ENCODE data around the gene ANTXR1. TPM values are rescaled to one million over a fixed set of nuclear protein-coding genes. Genes with fewer than 3 reads are reported as not detected.

Gene ANTXR1
- total RNA-seq, 3 donors from 2014 or later (not counting 1 experiment from before 2014, with no cell fraction given), result not detected

DNA sequence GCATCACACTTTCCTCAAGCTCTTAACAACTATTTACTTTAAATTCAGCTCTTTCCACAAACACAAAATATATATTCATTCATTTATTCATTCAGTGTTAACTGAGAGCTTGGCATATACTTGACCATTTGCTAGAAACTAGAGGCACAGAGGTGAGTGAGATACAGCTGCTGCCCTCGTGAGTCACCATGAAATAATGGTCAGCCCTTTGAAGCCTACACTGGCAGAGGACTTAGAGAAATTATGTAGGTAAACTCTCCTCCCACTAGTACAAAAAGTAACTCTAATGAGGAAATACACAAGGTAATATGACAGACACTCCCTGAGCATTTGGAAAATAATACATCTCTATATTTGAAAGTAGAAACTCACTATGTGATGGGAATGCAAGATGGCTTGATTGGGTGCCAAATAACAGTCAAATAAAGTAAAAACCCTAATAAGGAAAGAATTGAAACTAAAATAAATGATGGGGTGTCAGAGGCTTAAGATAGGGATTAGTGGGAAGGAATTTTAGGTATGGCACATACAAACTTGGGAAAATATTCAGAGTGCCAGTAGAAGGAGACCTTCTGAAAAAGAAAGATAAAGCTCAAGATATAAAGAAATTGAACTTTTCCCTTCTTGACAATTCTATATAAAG lies 61.1 kb downstream of the ANTXR1 start:
- Histone ChIP-seq H3K27ac (ENCODE audit: low read length) (no peak overlapping the region), H3K27me3 (ENCODE audit: control insufficient read depth, insufficient read depth, low read length) (no peaks in the 10 kb centered on the region), H3K36me3 (ENCODE audit: control insufficient read depth, insufficient read depth, low read length) (no peaks in the 10 kb centered on the region), H3K9me3 (ENCODE audit: control insufficient read depth, insufficient read depth, low read length) (no peaks in the 10 kb centered on the region), H3K4me1 (ENCODE audit: control insufficient read depth, insufficient read depth, low read length) (no peaks in the 10 kb centered on the region), H3K4me3 (ENCODE audit: low read length) (no peak overlapping the region)
- intact Hi-C loops (cut with micrococcal nuclease), result no loop called here
- TF ChIP-seq, protein P1, sequence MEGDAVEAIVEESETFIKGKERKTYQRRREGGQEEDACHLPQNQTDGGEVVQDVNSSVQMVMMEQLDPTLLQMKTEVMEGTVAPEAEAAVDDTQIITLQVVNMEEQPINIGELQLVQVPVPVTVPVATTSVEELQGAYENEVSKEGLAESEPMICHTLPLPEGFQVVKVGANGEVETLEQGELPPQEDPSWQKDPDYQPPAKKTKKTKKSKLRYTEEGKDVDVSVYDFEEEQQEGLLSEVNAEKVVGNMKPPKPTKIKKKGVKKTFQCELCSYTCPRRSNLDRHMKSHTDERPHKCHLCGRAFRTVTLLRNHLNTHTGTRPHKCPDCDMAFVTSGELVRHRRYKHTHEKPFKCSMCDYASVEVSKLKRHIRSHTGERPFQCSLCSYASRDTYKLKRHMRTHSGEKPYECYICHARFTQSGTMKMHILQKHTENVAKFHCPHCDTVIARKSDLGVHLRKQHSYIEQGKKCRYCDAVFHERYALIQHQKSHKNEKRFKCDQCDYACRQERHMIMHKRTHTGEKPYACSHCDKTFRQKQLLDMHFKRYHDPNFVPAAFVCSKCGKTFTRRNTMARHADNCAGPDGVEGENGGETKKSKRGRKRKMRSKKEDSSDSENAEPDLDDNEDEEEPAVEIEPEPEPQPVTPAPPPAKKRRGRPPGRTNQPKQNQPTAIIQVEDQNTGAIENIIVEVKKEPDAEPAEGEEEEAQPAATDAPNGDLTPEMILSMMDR (IDR thresholded peaks at IDR 0.05), result no peak
- ATAC-seq (no peak), DNase-seq (no peak)
- Mint-ChIP-seq H3K9me3 (no peaks in the 10 kb centered on the region), H3K36me3 (no peaks in the 10 kb centered on the region), H3K4me3 (no peak overlapping the region), H3K27ac (no peak overlapping the region), H3K27me3 (ENCODE audit: low read depth in 2 of 2) (peaks cover 5 to 25% of the 10 kb centered on the region in 2 donors), H3K4me1 (no peaks in the 10 kb centered on the region)
- WGBS (ENCODE audit: insufficient coverage), result 75% methylated on average over 1 of the region's 1 CpG

DNA sequence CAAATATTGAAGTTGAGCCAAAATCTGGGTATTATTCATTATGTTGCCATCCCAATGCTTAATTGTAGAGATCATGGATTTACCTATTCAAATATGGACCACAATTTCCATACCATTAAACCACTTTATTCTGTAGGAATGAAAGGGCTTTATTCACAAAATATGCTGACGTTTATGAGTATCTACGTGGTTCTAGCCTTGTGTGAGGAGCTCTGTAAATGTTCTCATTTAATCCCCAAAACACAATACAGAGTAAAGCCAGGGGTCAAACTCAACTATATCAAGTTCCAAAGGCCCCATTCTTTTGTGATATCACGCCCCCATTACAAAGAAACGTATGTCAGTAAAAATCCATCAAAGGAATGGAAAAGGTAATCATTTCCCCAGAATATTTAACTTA lies 61.9 kb downstream of the ANTXR1 start:
- Mint-ChIP-seq H3K9me3 (no peaks in the 10 kb centered on the region), H3K27ac (no peak overlapping the region), H3K4me3 (no peak overlapping the region), H3K4me1 (no peaks in the 10 kb centered on the region), H3K27me3 (ENCODE audit: low read depth in 2 of 2) (peaks cover 5 to 30% of the 10 kb centered on the region in 2 donors), H3K36me3 (no peaks in the 10 kb centered on the region)
- Histone ChIP-seq H3K4me3 (ENCODE audit: low read length) (no peak overlapping the region), H3K27ac (ENCODE audit: low read length) (no peak overlapping the region), H3K27me3 (ENCODE audit: control insufficient read depth, insufficient read depth, low read length) (no peaks in the 10 kb centered on the region), H3K36me3 (ENCODE audit: control insufficient read depth, insufficient read depth, low read length) (no peaks in the 10 kb centered on the region), H3K4me1 (ENCODE audit: control insufficient read depth, insufficient read depth, low read length) (no peaks in the 10 kb centered on the region), H3K9me3 (ENCODE audit: control insufficient read depth, insufficient read depth, low read length) (no peaks in the 10 kb centered on the region)
- no peak for ATAC-seq
- 82% methylated on average over 4 of the region's 4 CpGs for WGBS (ENCODE audit: insufficient coverage)
- intact Hi-C loops (cut with micrococcal nuclease), result no loop called here
- DNase-seq, result no peak
- TF ChIP-seq, protein P1 (IDR thresholded peaks at IDR 0.05), result no peak

DNA sequence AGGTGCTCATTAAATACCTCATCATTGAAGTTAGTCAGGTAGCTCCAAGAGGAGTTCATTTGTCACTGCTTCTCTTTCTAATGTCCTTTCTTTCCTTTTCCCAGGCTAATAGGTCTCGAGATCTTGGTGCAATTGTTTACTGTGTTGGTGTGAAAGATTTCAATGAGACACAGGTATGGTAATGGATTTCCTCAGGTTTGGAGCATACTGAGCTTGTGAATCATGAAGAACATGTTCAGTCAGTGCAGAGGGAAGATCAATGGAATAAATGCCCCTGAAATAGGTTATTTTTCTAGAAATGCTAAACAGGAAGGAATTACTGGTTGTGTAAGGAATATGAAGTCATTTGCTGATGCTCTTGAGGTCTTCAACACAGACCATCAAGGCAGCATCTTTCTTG lies 62.5 kb downstream of the ANTXR1 start:
- no peaks in the 10 kb centered on the region for H3K27me3 ChIP-seq (ENCODE audit: control insufficient read depth, insufficient read depth, low read length)
- Mint-ChIP-seq H3K4me3 (no peak overlapping the region), H3K4me1 (no peaks in the 10 kb centered on the region), H3K9me3 (no peaks in the 10 kb centered on the region), H3K27ac (no peak overlapping the region), H3K27me3 (ENCODE audit: low read depth in 2 of 2) (peaks cover 5 to 30% of the 10 kb centered on the region in 2 donors), H3K36me3 (no peaks in the 10 kb centered on the region)
- TF ChIP-seq, protein P1 (IDR thresholded peaks at IDR 0.05), result no peak
- WGBS (ENCODE audit: insufficient coverage), result 100% methylated on average over 1 of the region's 1 CpG
- H3K9me3 ChIP-seq (ENCODE audit: control insufficient read depth, insufficient read depth, low read length), result no peaks in the 10 kb centered on the region
- no peak for DNase-seq
- H3K36me3 ChIP-seq (ENCODE audit: control insufficient read depth, insufficient read depth, low read length), result no peaks in the 10 kb centered on the region
- H3K4me1 ChIP-seq (ENCODE audit: control insufficient read depth, insufficient read depth, low read length), result no peaks in the 10 kb centered on the region
- H3K27ac ChIP-seq (ENCODE audit: low read length), result no peak overlapping the region
- no peak for ATAC-seq
- H3K4me3 ChIP-seq (ENCODE audit: low read length), result no peak overlapping the region
- intact Hi-C loops (cut with micrococcal nuclease), result no loop called here

DNA sequence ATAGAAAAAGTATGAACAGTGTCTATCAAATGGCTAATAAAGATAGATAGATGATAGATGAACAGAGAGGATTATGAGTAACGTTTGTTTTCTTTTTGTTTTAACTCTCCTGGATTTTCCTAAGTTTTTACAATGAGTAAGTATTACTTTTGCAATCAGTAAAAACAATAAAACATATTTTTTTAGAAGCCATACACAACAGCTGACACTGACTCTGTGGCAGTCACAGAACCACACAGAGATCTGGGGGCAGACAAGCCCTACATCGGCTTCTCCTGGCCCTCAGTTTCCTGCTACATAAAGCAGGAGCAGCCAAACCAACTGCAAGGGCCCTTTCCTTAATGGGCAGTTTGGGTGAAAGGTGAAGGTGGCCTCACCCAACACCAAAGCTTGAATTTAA lies 63.6 kb downstream of the ANTXR1 start:
- intact Hi-C loops (cut with micrococcal nuclease), result no loop called here
- no peaks in the 10 kb centered on the region for H3K9me3 ChIP-seq (ENCODE audit: control insufficient read depth, insufficient read depth, low read length)
- Mint-ChIP-seq H3K4me3 (no peak overlapping the region), H3K27me3 (ENCODE audit: low read depth in 2 of 2) (peaks cover 7 to 34% of the 10 kb centered on the region in 2 donors), H3K9me3 (no peaks in the 10 kb centered on the region), H3K4me1 (no peaks in the 10 kb centered on the region), H3K36me3 (no peaks in the 10 kb centered on the region), H3K27ac (no peak overlapping the region)
- H3K4me3 ChIP-seq (ENCODE audit: low read length), result no peak overlapping the region
- ATAC-seq (no peak), DNase-seq (no peak)
- no peaks in the 10 kb centered on the region for H3K4me1 ChIP-seq (ENCODE audit: control insufficient read depth, insufficient read depth, low read length)
- TF ChIP-seq, protein P1 (IDR thresholded peaks at IDR 0.05), result no peak
- WGBS (ENCODE audit: insufficient coverage), result 52% methylated on average over 1 of the region's 2 CpGs
- H3K27ac ChIP-seq (ENCODE audit: low read length), result no peak overlapping the region
- H3K36me3 ChIP-seq (ENCODE audit: control insufficient read depth, insufficient read depth, low read length), result no peaks in the 10 kb centered on the region
- H3K27me3 ChIP-seq (ENCODE audit: control insufficient read depth, insufficient read depth, low read length), result no peaks in the 10 kb centered on the region
